Pons (tissue), 1 donor: ENCODE measurements around the gene FRAS1.
"Not testable (repeated sequence)": the region's sequence is repeated elsewhere in the genome, so short reads cannot be mapped to it uniquely, and the experiment has no call there.

Source experiments
- DNase-seq: peaks from one replicate; pipeline ENCODE4 v3.0.0-alpha.2; 2016; ENCODE audit warnings: low spot score

Gene FRAS1

DNA sequence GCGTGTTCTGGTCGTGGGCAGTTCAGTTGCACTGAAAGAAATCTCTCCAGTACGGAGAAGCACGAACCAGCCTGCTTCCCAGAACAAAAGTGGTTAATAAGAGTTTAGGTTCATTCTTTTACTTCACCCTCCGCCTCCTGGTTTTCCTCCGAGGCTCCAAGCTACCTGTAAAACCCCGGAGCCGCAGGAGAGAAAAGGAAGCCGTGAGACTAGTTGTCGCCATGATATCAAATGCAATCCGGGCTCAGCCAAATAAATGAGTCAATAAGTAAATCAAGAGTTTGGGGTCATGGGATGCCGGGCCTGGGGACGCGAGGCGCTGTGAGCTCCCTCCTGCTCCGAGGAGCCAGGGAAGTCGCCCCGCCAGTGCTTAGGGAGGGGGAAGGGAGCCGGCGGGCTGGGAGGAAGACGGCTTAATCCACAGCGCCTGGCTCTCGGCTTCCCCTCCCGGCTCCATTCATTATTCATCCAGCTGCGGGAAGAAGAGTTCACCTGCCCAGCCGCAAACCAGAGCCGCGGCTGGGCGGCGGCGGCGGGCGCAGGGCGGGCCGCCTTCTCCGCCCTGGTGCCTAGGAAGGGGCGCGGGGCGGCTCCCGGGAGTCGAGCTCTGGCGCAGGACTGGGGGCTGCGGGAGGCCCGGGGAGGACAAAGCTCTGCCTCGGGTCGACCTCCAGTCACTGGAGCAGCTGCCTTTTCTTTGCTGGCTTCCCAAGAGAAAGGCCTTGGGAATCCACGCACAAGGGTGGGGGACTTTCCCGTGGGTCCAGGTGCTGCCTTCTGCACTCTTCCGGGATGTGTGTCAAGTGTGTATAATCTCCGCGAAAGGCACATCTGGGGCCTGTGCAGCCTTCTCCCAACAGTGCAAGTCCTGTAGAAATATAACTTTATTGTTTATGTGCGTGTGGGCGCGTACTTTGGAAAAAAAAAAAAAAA is 1.7 kb downstream of the FRAS1 start:
- DNase-seq: no peak

DNA sequence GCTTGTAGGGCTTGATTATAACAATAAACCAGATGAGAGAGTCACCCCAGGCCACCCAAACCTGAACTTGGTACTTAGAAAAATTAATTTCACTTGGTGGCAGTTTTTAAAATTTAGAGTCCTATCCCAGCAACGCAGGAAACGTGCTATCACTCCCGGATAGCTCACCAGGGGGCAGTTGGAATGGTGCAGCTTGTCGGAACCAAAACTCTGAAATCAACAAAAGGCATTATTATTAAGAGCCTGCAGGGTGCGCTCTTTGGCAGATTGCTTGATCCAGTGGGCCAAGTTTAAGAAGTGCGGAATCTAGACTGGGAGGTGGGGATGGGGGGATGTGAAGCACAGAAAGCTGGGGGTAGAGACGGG is 2.4 kb downstream of the FRAS1 start:
- peak; percentile 79 for DNase-seq

DNA sequence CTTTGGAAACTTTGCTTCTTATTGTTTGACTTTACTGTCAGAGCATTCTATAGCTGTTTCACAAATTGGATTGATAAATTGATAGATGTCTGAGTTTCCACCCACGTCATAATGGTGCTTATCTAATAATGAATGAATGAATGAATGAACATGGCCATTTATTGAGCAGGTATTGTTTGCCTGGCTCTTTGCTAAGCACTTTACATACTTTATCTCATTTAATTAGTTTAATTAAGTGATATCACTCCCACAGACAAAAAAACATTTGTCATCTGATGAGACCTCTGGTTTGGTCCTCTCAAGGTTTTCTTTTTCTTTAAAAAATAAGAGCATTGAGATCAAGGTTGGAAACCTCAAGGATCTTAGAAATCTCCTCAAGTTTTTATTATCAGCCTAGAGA is 2.8 kb downstream of the FRAS1 start:
- DNase-seq: no peak

DNA sequence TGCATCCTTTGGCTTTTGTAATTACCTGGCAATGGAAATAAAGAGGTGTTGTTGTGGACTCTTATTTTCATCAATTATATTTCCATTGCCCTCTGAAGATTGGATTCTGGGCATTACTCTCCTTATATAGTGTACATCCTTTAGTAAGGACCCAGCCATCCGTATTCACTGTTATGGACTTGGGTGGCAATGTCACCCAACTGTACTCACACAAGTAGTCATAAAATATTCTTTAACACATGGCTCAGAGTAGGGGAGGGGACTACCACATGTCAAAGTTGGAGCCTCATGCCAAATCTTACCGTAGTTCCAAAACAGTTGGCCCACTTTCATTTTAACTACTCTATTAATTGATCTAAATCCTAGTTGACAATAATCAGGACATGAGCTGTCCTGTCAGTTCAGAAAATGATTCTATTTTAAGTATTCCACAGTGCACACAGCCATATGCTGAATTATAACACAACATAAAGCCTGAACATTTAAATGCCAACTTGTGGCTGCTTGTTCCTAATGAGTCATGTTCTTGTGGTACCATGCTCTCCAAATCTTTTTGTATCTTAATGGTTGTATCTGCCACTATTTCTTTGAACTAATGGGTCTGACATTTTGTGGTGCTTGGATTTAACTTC is 4.9 kb downstream of the FRAS1 start:
- no peak for DNase-seq

DNA sequence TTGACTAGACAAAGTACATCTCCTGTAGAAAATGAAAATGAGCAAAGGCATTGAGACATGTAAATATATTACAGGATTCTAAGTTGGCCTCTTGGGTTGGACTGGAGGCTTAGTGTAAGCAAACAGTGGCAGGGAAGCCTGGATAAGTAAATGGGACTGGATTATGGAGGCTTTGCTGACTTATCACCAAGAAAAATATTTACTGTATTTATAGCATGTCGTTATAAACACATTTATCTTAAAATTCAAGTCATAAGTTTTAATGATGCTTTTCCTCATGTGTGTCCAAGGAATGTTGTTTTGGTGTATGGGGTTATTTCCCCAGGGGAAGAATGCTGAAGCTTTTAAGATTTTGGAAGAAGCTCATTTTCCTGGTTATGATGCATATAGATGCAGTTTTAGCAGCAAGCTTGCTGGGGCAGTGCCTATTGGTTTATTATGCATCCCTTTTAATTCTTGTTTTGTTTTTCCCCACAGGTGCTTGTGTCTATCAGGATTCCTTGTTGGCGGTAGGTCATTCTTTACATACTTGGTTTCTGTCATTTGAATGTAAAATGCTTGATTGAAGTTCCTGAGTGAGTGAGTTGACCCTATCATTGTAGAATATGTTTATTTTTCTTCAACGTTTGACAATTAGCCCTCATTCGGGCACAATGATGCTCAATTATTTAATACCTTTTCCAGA is 8.5 kb downstream of the FRAS1 start:
- DNase-seq: no peak

DNA sequence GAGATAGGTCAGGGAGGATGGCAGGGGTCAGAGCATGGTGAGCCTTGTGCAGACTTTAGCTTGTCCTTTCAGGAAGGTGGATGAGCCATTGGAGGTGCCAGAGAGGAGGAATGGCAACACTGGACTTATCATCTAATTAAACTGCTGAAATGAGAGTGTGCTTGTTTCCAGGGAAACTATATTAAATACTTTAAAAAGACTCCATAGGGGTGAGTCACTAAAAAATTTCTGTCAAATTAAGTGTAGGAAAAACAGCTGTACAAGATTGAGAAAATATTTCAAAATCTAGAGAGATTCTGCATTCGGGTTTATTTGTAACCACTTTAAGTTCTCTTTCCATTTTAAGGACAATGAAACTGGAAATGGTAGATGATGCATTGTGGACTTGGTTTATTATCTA is 11.4 kb downstream of the FRAS1 start:
- DNase-seq: no peak

DNA sequence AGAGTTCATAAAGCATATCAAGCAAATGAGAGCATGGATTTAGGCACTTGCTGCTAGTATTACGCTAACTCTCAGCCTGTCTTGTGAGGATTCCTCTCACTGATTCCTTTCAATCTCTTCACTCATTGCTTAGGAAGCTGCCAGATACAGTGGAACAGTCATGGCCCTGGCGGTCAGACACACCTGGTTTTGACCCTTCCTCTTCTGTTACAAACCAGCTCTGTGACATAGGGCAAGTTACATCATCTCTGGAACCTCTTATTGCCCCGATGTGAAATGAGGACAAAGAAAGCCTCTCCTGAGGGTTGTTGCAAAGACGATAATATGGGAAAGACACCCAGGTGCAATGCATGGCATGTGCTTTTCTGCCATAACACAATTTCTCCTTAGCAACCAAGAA is 12.2 kb downstream of the FRAS1 start:
- no peak for DNase-seq

DNA sequence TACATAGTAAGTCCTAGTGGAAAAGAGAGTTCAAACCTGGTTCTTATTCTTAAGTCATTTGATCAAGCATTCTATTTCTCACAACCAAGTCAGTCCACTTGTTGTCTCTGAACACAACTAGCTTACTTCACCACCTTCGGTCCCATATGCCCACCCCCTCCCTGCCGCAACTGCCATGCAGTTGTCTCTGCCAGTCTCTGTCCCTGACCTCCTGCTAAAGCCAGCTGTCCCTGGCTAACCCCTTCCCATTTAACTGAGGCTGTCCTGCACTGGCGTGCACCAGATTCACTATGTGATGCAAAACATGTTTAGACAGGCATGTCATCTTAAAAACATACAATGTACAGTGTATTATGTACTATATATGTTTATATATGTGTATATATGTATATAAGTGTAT is 12.7 kb downstream of the FRAS1 start:
- no peak for DNase-seq

DNA sequence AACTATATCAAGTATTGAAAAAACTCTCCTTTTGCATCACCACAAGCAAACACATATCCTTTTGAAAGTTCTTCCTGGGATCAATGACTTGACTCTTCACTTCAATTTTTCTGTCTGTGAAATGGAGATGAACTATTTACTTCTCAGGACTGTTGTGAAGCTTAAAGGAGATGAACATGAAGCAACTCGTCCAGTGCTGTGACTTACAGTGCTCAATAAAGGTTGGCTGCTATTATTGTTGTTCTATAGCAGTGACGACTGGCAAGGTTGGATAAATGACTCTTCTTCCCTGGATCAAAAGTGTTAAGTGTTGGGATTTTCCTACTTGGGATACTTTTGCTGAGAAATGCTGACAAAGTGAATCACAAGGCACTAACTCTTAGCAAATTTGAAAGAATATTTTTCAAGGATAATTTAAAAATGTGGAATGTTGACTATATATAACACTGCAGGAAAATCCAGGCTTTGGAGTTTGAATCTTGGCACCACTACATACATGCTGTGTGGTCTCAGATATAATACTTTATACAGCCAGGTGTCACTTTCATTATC is 13.7 kb downstream of the FRAS1 start:
- DNase-seq: no peak

DNA sequence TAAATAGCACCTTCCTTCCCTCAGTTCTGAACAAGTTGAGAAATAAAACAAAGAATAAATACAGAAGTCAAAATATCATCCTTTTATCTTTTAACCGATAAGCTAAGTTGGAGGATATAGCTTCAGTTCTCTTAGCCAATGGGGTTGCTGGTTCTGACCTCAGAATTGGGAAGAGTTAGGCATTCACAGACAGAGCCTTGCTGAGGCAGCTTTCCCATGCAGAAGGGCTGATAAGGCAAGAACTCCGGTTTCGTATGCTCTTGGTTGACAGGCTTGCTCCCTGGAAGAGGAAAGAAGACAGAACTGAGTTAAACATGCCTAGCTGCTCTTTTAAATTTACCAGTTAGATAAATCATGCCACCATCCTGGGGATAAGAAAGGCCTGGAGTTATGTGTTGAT is 17.6 kb downstream of the FRAS1 start:
- no peak for DNase-seq

DNA sequence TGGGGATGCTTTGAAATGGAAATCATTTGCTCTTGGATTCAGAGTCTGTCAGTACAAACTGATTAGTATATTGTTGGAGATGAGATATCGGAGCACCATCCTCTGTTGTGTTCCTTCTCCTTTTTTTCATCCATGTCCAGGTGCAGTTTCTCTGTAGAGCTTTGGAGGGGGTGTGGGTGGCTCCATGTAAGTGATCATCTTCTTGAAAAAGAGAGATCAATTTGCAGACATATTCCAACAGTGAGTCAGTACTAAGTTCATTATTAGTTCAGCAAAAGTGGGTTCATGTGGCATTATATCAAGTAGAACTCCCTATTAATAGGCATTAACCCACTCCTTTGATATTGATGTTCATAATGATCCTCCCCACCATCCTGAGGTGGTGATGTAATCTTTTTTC is 18.9 kb downstream of the FRAS1 start:
- no peak for DNase-seq

DNA sequence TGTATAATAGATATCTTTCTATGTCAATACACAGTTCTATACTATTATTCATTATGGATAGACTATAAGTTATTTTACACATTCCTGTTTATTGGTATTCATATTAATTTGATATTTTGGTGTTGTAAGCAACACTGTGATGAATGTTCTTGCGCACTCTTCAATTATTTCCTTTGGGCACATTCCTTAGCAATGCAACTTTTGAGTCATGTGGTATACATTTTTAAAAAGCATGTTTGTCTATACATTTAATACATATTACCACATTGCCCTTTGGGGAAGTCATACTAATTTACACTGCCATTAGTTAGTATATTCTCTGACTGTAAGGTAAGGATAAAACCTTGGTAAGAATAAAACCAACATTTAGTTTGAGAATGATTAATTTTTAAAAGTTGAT is 21.0 kb downstream of the FRAS1 start:
- DNase-seq: no peak

DNA sequence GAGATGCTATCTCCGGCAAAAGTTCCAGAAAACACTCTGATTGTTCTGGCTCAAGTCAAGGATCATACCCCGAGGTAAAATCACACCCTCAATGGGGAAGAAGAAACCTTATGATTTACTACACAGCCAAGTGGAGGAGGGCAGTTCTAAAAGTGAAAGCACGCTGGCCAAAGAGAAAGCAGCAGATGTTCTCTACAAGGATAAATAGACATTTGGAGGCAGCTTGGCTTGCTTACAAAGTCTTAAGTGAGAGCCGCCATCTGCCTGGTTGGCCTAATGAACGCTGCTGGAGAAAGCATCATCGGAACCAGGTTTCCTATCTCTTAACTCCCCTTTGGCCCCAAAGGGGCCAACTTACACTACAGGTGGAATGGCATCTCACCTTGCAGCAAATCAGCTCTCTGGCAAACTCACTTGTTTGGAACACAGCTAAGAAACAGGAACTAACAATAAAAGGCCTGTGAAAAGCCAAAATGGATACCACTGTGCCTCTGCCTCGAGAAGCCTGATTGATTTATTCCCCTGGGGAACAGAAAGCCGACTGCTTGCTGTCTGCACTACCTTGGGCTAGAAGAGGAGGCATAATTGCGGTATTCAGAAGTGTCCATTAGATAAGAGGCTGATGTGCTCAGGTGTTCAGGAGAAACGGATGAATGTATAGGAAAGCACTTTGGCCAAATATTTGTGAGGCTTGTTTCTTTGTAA is 22.8 kb downstream of the FRAS1 start:
- DNase-seq: peak; percentile 11

DNA sequence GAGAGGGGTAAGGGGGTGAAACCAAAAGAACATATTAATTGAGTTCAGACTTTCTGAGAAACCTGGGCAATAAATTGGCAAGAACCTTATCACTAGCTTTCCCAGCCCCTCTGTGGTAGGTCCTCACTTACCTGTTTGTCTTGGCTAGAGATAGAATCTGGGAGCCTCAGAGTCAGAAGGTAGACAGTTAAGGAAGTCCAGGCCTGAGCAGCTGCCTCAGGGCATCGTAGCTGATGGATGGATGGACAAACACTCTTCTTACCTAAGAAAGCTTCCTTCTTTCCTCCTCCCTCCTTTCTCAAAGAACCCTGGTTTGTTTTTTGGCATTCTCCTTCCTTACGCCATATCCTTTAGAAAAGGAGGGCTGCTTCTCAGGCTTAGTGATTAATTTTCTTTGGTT is 24.4 kb downstream of the FRAS1 start:
- no peak for DNase-seq

DNA sequence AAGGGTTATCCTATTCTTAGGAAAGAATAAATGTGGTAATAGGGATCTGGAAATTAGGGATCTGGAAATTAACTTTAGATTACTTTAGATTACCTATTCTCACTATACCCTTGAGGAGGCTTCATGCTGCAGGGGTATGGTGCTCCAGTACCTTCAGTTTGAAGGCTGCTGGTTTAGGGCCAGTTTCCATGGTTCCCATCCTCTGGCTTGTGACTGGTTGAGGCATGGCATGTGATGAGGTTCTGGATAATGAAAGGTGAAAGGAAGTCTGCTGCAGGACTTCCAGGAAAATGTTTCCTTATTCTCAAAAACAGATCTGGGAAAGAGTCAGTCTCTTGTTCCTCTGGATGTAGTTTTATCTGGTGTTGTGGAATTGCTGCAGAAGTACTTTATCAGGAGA is 25.9 kb downstream of the FRAS1 start:
- no peak for DNase-seq

DNA sequence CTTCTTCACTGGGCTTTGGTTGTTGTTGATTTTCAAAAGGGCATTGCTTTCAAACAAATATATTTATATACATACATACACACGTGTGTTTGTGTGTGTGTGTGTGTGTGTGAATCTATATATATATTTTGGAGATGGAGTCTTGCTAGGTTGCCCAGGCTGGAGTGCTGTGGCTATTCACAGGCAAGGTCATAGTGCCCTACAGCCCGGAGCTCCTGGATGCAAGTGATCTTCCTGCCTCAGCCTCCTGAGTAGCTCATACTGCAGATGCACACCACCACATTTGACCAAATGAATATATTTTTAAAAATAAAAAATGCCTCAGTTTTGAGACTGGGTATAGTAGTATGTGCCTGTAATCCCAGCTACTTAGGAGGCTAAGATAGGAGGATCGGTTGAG is 34.4 kb downstream of the FRAS1 start:
- no peak for DNase-seq

DNA sequence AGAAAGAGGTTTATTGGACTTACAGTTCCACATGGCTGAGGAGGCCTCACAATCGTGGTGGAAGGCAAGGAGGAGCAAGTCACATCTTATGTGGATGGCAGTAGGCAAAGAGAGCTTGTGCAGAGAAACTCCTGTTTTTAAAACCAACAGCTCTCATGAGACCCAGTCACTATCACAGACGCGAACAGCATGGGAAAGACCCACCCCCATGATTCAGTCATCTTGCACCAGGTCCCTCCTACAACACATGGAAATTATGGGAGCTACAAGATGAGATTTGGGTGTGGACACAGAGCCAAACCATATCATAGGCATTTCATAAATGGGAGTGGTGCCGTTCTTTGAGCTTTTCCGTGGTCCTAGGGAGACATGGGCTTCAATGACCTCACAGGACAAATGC is 35.2 kb downstream of the FRAS1 start:
- not testable (repeated sequence) for DNase-seq

DNA sequence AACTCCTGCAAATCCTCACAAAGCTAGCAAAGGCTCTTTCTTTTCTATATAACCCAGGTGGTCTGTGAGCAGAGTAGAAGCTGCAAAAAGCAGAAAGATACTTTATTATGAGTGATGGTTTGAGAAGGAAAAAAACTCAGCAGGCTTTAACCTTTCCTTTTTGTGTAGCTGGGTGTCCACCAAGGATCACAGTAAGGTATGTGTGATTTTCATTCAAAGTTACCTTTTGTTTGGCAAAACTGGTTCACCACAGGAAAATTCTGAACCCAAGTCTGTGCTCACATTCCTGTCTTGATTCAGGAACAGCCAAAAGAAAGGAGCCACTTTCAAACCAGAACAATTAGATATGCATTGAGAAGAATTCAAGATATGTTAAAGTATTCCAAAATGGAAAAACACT is 35.7 kb downstream of the FRAS1 start:
- DNase-seq: no peak

DNA sequence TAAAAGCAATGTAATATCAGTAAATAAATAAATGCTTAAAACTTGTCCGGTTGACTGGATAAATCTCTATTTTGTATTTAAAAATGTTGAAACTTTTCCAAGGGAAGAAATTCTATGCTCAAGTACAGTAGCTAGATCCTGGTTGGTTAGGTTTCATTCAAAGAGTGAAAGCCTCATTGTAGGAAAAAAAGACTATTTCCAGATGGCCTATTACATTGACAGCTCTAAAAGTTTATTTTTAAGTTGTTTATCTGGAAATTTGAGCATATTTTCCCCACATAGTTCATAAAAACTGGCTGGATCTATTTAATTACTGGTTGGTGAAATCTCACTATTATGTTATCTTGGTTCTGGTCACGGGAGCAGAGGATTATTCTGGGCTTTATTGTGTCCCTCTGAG is 38.0 kb downstream of the FRAS1 start:
- no peak for DNase-seq

DNA sequence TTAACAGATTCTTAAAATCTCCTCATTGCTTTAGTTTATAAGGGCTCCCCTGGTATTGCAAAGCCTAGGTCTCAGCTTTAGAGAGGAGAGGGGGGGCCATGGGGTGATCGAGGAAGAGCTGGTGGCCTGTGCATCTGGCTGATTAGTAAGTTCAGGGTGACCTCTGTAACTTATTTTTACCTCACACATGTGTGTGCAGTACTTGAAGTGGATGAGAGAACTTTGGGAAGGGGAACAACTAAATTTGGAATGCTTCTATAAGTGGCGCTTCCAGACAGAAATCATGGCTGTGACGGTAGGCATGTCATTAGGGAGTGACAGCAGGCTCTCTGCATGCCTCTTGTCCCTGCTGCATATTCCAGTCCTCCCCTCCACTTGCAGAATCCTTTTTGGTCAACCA is 41.9 kb downstream of the FRAS1 start:
- DNase-seq: no peak

DNA sequence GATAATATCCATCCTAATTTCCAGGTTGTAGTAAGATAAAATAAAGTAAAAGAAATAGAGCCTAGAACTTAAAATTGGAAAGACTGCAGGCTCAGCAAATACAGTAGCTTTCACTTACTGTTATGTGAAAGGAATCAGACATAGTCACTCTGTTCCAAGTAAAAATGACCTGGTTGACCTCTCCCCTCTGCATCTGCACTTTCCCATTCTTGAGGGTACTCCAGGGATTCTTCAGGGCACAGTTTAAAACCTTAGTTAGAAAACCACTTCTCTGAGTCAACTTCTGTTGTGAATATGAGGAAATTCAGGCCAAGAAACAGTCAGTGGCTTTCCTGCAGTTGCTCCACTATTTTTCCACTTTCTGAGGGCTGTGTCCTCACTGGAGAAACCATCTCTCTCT is 42.9 kb downstream of the FRAS1 start:
- no peak for DNase-seq

DNA sequence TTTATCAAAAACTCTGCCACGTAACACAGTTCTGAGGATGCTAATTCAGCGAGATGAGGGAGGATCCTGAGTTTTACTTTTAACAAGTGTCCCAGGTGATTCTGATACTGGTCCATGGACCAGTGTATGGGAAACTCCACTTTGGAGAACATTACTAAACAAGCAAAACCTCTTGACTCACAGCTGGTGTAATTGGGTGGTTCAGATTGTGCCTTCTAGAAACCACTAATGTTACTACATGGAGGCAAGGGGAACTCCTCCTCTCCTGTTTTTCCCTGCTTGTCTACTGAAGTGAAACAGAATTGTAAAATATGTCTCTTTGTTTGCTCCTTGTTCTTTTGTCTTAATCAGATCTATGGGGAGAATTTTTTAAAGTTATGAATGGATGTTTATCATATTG is 62.6 kb downstream of the FRAS1 start:
- DNase-seq: no peak
